ENCODE data around the gene AP1S2. TPM values are rescaled to one million over a fixed set of nuclear protein-coding genes. Genes with fewer than 3 reads are reported as not detected.

The AP1S2 gene
- total RNA-seq, 1 donor from 2014 or later = 46.0 TPM

DNA sequence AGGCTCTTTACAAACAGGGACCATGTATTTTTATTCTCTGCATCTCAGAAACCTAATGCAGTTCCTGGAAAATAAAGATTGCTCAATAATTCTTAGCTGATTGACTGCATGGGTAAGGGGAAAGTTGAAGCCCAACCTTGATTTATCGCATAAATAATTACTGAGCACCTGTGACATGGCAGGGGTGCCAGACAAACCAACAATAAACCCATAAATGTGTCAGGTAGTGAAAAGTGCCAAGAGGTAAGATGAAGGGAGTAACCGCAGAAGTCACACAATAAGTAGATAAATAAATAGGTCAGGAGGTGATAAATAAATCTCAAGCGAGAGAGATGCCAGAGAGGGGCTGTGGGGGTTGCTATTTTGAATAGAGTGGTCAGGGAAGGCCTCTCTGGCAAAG lies 20.1 kb upstream of the AP1S2 start:
- Histone ChIP-seq H3K27me3 (ENCODE audit: control insufficient read depth, insufficient read depth, low read length) (peaks cover 2% of the 10 kb centered on the region), H3K36me3 (ENCODE audit: control insufficient read depth, insufficient read depth, low read length) (no peaks in the 10 kb centered on the region), H3K4me3 (ENCODE audit: low read depth, low read length) (no peak overlapping the region)
- no peak for DNase-seq (ENCODE audit: low read depth)
- TF ChIP-seq, protein P1, sequence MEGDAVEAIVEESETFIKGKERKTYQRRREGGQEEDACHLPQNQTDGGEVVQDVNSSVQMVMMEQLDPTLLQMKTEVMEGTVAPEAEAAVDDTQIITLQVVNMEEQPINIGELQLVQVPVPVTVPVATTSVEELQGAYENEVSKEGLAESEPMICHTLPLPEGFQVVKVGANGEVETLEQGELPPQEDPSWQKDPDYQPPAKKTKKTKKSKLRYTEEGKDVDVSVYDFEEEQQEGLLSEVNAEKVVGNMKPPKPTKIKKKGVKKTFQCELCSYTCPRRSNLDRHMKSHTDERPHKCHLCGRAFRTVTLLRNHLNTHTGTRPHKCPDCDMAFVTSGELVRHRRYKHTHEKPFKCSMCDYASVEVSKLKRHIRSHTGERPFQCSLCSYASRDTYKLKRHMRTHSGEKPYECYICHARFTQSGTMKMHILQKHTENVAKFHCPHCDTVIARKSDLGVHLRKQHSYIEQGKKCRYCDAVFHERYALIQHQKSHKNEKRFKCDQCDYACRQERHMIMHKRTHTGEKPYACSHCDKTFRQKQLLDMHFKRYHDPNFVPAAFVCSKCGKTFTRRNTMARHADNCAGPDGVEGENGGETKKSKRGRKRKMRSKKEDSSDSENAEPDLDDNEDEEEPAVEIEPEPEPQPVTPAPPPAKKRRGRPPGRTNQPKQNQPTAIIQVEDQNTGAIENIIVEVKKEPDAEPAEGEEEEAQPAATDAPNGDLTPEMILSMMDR (IDR thresholded peaks at IDR 0.05; ENCODE audit: insufficient read depth, low read length, poor library complexity, severe bottlenecking) = no peak

DNA sequence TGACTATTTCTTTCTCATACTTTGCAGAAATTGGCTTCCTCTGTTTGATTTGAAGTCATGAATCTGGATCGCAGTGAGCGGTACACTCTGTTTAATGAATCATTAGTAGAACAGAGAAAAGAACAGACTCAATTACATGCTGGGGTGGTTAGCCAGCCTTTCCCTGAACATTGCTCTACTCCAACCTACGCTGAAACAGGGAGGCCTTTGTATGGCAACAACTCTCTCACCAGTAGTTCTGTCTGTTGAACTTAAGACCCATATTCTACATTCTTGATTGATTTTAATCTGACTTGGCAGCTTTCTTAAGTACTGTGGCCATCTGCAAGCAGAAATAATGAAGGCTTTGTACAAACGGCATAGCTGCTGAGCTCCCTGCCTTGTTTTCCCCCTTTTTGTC lies 19.0 kb upstream of the AP1S2 start:
- TF ChIP-seq, protein P1 (IDR thresholded peaks at IDR 0.05; ENCODE audit: insufficient read depth, low read length, poor library complexity, severe bottlenecking) = no peak
- H3K27me3 ChIP-seq (ENCODE audit: control insufficient read depth, insufficient read depth, low read length) = peaks cover 2% of the 10 kb centered on the region
- no peak overlapping the region for H3K4me3 ChIP-seq (ENCODE audit: low read depth, low read length)
- DNase-seq (ENCODE audit: low read depth) = no peak
- no peaks in the 10 kb centered on the region for H3K36me3 ChIP-seq (ENCODE audit: control insufficient read depth, insufficient read depth, low read length)

DNA sequence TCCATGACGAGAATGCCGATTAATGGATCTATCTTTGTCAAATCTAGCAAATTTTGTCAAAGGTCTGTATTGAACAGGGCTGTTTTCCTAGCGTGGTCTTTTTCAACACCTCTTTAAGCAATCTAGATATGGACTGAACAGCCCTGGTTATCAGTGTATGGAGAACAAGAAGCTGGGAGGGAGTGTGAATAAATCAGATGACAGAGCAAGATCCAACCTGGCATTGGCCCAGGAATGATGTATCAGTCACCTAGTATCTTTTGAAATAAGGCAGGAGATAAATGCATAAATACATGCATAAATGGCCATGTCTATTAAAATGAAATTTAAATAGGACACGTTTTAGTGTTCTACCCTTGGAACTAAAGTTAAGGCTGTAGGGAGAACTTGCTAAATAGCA lies 15.7 kb upstream of the AP1S2 start:
- Histone ChIP-seq H3K36me3 (ENCODE audit: control insufficient read depth, insufficient read depth, low read length) (no peaks in the 10 kb centered on the region), H3K27me3 (ENCODE audit: control insufficient read depth, insufficient read depth, low read length) (peaks cover 2% of the 10 kb centered on the region), H3K4me3 (ENCODE audit: low read depth, low read length) (no peak overlapping the region)
- TF ChIP-seq, protein P1 (IDR thresholded peaks at IDR 0.05; ENCODE audit: insufficient read depth, low read length, poor library complexity, severe bottlenecking) = no peak
- no peak for DNase-seq (ENCODE audit: low read depth)

DNA sequence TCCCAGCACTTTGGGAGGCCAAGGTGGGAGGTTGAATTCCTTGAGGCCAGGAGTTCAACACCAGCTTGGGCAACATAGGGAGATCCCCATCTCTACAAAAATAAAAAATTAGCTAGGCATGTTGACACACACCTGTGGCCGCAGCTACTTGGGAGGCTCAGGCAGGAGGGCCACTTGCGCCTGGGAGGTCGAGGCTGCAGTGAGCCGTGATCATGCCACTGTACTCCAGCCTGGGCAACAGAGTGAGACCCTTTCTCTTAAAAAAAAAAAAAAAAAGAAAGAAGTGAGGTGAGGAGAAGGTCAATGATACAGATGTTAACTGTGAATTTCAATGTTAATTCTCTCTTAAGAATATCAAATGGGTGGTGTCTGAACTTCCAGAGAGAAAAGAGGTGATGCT lies 15.1 kb upstream of the AP1S2 start:
- TF ChIP-seq, protein P1 (IDR thresholded peaks at IDR 0.05; ENCODE audit: insufficient read depth, low read length, poor library complexity, severe bottlenecking) = no peak
- Histone ChIP-seq H3K4me3 (ENCODE audit: low read depth, low read length) (no peak overlapping the region), H3K27me3 (ENCODE audit: control insufficient read depth, insufficient read depth, low read length) (peaks cover 2% of the 10 kb centered on the region), H3K36me3 (ENCODE audit: control insufficient read depth, insufficient read depth, low read length) (no peaks in the 10 kb centered on the region)
- DNase-seq (ENCODE audit: low read depth) = no peak

DNA sequence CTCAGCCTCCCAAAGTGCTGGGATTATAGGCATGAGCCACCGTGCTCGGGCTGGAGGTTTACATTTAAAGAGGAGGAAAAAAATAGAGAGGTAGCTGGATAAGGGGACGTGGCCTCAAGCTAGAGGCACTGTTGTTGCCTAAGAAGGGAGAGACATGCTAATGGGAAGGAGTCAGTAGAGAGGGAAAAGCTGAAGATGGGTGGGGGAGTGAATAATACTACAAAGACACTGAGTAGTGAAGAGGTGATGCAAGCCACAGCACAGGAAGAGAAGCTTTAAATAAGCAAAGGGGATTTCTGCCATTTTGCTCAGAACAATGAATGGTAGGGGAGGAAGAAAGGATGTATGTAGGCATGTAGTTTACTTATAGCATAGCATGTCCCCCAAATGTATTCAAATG lies 11.5 kb upstream of the AP1S2 start:
- peaks cover 5% of the 10 kb centered on the region for H3K27me3 ChIP-seq (ENCODE audit: control insufficient read depth, insufficient read depth, low read length)
- H3K4me3 ChIP-seq (ENCODE audit: low read depth, low read length) = no peak overlapping the region
- no peaks in the 10 kb centered on the region for H3K36me3 ChIP-seq (ENCODE audit: control insufficient read depth, insufficient read depth, low read length)
- TF ChIP-seq, protein P1 (IDR thresholded peaks at IDR 0.05; ENCODE audit: insufficient read depth, low read length, poor library complexity, severe bottlenecking) = no peak
- DNase-seq (ENCODE audit: low read depth) = no peak

DNA sequence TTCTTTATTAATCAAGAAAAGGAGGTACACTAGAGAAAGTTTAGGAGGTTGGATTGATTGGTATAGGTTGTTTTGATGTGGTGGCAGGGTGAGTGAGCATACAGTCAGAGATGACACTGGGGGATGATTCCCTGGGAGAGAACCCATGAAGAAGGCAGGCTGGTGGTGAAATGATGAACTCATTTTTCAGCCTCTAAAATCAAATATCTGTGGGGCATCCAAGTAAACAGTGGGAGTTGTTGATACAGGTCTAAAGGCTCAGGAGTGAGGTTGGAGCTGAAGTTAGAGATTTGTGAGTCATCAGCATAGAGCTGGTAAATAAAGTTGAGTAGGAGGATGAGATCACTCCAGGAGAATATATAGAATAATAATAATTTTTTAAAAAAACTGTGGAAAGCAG lies 10.0 kb upstream of the AP1S2 start:
- TF ChIP-seq, protein P1 (IDR thresholded peaks at IDR 0.05; ENCODE audit: insufficient read depth, low read length, poor library complexity, severe bottlenecking) = no peak
- Histone ChIP-seq H3K4me3 (ENCODE audit: low read depth, low read length) (no peak overlapping the region), H3K27me3 (ENCODE audit: control insufficient read depth, insufficient read depth, low read length) (peaks cover 5% of the 10 kb centered on the region), H3K36me3 (ENCODE audit: control insufficient read depth, insufficient read depth, low read length) (no peaks in the 10 kb centered on the region)
- no peak for DNase-seq (ENCODE audit: low read depth)
